HepG2 (cell line): Measurements from ENCODE around the gene NEURL2. TPM values are rescaled to one million over a fixed set of nuclear protein-coding genes. Genes with fewer than 3 reads are reported as not detected.

Experiments used
- CHD4 ChIP-seq: fragments of 200-600 bp; sonication (generic); IDR thresholded peaks from 2 replicates; pipeline ENCODE4 v1.7.0; 2017; ENCODE audit warnings: mild to moderate bottlenecking, low read length, borderline replicate concordance
- ETS1 ChIP-seq: sonication (generic); formaldehyde crosslinking; IDR thresholded peaks from 2 replicates; pipeline ENCODE4 v1.4.0; 2020; ENCODE audit warnings: missing genetic modification reagents
- MED13 ChIP-seq: sonication (generic); formaldehyde crosslinking; IDR thresholded peaks from 2 replicates; pipeline ENCODE4 v1.5.0; 2020; ENCODE audit warnings: missing genetic modification reagents
- PRDM15 ChIP-seq: sonication (generic); formaldehyde crosslinking; IDR thresholded peaks from 2 replicates; pipeline ENCODE4 v1.4.0; 2020; ENCODE audit warnings: missing genetic modification reagents
- ZBTB37 ChIP-seq: sonication (generic); formaldehyde crosslinking; IDR thresholded peaks from 2 replicates; pipeline ENCODE4 v1.4.0; 2020; ENCODE audit warnings: mild to moderate bottlenecking, missing genetic modification reagents
- ZBTB46 ChIP-seq: sonication (generic); formaldehyde crosslinking; IDR thresholded peaks from 2 replicates; pipeline ENCODE4 v1.4.0; 2020; ENCODE audit warnings: mild to moderate bottlenecking, missing genetic modification reagents, borderline replicate concordance
- ZC3H13 ChIP-seq: sonication (generic); formaldehyde crosslinking; IDR thresholded peaks from 2 replicates; pipeline ENCODE4 v1.8.1; 2023; ENCODE audit warnings: mild to moderate bottlenecking, missing genetic modification reagents, moderate library complexity
- ZFAT ChIP-seq: sonication (generic); formaldehyde crosslinking; conservative IDR thresholded peaks from 2 replicates; pipeline ENCODE4 v1.8.1; 2023; ENCODE audit warnings: missing genetic modification reagents, inconsistent platforms
- ZMAT5 ChIP-seq: sonication (generic); formaldehyde crosslinking; IDR thresholded peaks from 2 replicates; pipeline ENCODE4 v1.5.0; 2020; ENCODE audit warnings: mild to moderate bottlenecking, low read depth, missing genetic modification reagents, borderline replicate concordance
- ZNF318 ChIP-seq: sonication (generic); formaldehyde crosslinking; IDR thresholded peaks from 2 replicates; pipeline ENCODE4 v1.4.0; 2020; ENCODE audit warnings: mild to moderate bottlenecking, missing genetic modification reagents
- polyA plus RNA-seq, 8 experiments: library from polyadenylated mRNA; depleted of rRNA in 3 of 8; stranded (reverse) in 7 of 8; unstranded in 1 of 8; fragments of >200 nt; fragmentation: Illumina TruSeq in 4 of 8; extraction: Trizol in 4 of 8; gene quantifications; 2 replicates each; pipeline versions ENCODE4 v1.2.1 to v1.2.3, GENCODE V29; 2011 to 2016; ENCODE audit warnings: low read depth in 4 of 8, missing spikeins in 1 of 8, mixed read lengths in 1 of 8; ENCODE audit not compliant: insufficient read depth in 1 of 8
- total RNA-seq, 5 experiments: library from RNA; depleted of rRNA; stranded (reverse); fragments of >200 nt; fragmentation: Illumina TruSeq; extraction: Trizol; gene quantifications; 2 replicates each; pipeline ENCODE4 v1.2.3, GENCODE V29; 2016; ENCODE audit warnings: low read depth in 1 of 5

NEURL2 gene
- total and polyA plus RNA-seq, 2 of the 13 experiments (the other 11 are each of a cell fraction or from before 2014, with no cell fraction given): 7.2 to 9.7 TPM

GRCh38 chr20:45934046-45934585 lies 43.1 kb upstream of the NEURL2 start (continued):
- no peak for TF ChIP-seq ZNF318
- no peak for TF ChIP-seq ZMAT5 (CRISPR knock-in tag)
- TF ChIP-seq MED13 (CRISPR knock-in tag): 0 out of 2 replicates have a peak, but pooled peaks have one; percentile 15
- no peak; the same call in 1 of the 2 replicates for TF ChIP-seq ZFAT
- TF ChIP-seq ZC3H13 (CRISPR knock-in tag): peak; percentile 99
- 0 out of 2 replicates have a peak, but pooled peaks have one; percentile 46 for TF ChIP-seq ZBTB37 (CRISPR knock-in tag)
- TF ChIP-seq PRDM15 (CRISPR knock-in tag): no peak
- no peak for TF ChIP-seq ETS1 (CRISPR knock-in tag)
- peak; percentile 67; the same call in 1 of the 2 replicates for TF ChIP-seq CHD4
- peak; percentile 99; the same call in 1 of the 2 replicates for TF ChIP-seq ZBTB46 (CRISPR knock-in tag)
